Testis (tissue), 2 donors: ENCODE measurements around the gene DHX30.

Experiments used
- CTCF ChIP-seq, 3 experiments: fragments of 450-650 bp in 2 of 3; fragments of 200-600 bp in 1 of 3; sonication (generic) in 1 of 3; IDR thresholded peaks; one replicate each; pipeline ENCODE4 v1.5.1; 2016 to 2019; ENCODE audit warnings: antibody characterized with exemption in 3 of 3, mild to moderate bottlenecking in 2 of 3, moderate library complexity in 1 of 3
- POLR2A ChIP-seq: fragments of 450-650 bp; IDR thresholded peaks from one replicate; pipeline ENCODE4 v1.6.1; 2017; ENCODE audit warnings: antibody characterized with exemption, mild to moderate bottlenecking, moderate library complexity

GRCh38 chr3:47850564-47851410, 47.8 kb downstream of the DHX30 start:
- TF ChIP-seq CTCF (IDR thresholded peaks at IDR 0.05) (no peak), POLR2A (no peak)
